Measurements from ENCODE around the gene DNMT3L. TPM values are rescaled to one million over a fixed set of nuclear protein-coding genes. Genes with fewer than 3 reads are reported as not detected.
"Not testable (repeated sequence)": the region's sequence is repeated elsewhere in the genome, so short reads cannot be mapped to it uniquely, and the experiment has no call there.

The DNMT3L gene
- total and polyA plus RNA-seq, 2 experiments from 2014 or later = not detected

DNA sequence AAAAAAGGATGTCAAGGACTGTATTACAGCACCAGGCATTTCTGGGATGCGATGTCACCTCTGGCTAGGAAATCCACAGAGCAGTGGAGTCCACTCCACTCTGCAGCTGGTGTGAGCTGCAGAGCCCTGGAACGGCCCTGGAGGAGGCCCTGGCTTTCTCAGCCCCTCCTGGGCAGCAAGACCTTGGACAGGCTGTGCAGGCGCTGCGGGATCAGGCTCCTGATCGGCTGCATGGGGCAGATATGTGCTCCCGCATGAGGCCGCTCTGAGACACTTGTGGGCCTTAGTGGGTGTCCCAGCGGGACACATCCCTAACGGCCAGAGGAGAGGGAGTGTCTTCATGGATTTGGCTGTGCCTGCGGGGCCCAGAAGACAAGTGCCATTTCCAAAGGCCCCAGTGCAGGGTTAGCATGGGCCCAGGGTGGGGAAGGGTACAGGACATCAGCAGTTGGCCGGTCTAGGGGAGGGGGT lies 6.2 kb downstream of the DNMT3L start:
- H3K27ac ChIP-seq = no peak overlapping the region
- TF ChIP-seq, protein P1, sequence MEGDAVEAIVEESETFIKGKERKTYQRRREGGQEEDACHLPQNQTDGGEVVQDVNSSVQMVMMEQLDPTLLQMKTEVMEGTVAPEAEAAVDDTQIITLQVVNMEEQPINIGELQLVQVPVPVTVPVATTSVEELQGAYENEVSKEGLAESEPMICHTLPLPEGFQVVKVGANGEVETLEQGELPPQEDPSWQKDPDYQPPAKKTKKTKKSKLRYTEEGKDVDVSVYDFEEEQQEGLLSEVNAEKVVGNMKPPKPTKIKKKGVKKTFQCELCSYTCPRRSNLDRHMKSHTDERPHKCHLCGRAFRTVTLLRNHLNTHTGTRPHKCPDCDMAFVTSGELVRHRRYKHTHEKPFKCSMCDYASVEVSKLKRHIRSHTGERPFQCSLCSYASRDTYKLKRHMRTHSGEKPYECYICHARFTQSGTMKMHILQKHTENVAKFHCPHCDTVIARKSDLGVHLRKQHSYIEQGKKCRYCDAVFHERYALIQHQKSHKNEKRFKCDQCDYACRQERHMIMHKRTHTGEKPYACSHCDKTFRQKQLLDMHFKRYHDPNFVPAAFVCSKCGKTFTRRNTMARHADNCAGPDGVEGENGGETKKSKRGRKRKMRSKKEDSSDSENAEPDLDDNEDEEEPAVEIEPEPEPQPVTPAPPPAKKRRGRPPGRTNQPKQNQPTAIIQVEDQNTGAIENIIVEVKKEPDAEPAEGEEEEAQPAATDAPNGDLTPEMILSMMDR (IDR thresholded peaks at IDR 0.05; ENCODE audit: low read depth, low read length) = no peak
- H3K9me3 ChIP-seq (ENCODE audit: low read depth) = no peaks in the 10 kb centered on the region
- H3K27me3 ChIP-seq = no peaks in the 10 kb centered on the region
- H3K36me3 ChIP-seq = no peaks in the 10 kb centered on the region
- no peak overlapping the region for H3K4me3 ChIP-seq
- no peaks in the 10 kb centered on the region for H3K4me1 ChIP-seq (ENCODE audit: low read depth)
- DNase-seq (ENCODE audit: low read depth in 1 of 2, low spot score in 1 of 2) = no peak

- Histone ChIP-seq H3K9me3 (ENCODE audit: low read depth) (no peaks in the 10 kb centered on the region), H3K4me3 (no peak overlapping the region), H3K27me3 (no peaks in the 10 kb centered on the region), H3K36me3 (no peaks in the 10 kb centered on the region), H3K27ac (no peak overlapping the region), H3K4me1 (ENCODE audit: low read depth) (no peaks in the 10 kb centered on the region)
- no peak for DNase-seq (ENCODE audit: low read depth in 1 of 2, low spot score in 1 of 2)
- TF ChIP-seq, protein P1 (IDR thresholded peaks at IDR 0.05; ENCODE audit: low read depth, low read length) = no peak
These were observed 7.6 kb downstream of the DNMT3L start for GRCh38 chr21:44253832-44254710.

GRCh38 chr21:44249204-44250037 lies 12.3 kb downstream of the DNMT3L start:
- DNase-seq (ENCODE audit: low read depth in 1 of 2, low spot score in 1 of 2); H3K9me3 ChIP-seq (ENCODE audit: low read depth); H3K4me1 ChIP-seq (ENCODE audit: low read depth); H3K4me3 ChIP-seq; H3K27ac ChIP-seq; H3K36me3 ChIP-seq; H3K27me3 ChIP-seq: not testable (repeated sequence)

DNA sequence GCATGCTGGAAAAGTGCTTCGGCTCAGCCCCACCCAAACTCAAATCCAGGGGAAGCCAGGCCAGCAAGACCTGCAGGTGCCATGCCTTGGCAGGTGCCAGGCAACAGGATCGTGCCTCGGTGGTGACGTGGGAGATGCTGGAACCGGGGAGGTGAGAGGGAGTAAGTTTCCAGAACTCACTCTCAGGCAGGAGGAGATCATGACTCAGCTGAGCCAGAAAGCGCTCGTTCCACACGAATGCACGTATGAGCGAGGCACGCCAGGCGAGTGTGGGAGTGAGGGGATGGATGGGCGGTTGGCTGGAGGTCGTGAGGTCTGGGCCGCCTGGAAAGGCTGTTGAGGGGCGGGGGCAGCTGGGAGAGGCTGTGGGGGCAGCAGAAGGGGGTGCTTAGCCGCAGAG lies 13.8 kb downstream of the DNMT3L start:
- H3K36me3 ChIP-seq; DNase-seq (ENCODE audit: low read depth in 1 of 2, low spot score in 1 of 2); H3K9me3 ChIP-seq (ENCODE audit: low read depth); H3K4me3 ChIP-seq; H3K27me3 ChIP-seq; H3K4me1 ChIP-seq (ENCODE audit: low read depth); H3K27ac ChIP-seq: not testable (repeated sequence)

DNA sequence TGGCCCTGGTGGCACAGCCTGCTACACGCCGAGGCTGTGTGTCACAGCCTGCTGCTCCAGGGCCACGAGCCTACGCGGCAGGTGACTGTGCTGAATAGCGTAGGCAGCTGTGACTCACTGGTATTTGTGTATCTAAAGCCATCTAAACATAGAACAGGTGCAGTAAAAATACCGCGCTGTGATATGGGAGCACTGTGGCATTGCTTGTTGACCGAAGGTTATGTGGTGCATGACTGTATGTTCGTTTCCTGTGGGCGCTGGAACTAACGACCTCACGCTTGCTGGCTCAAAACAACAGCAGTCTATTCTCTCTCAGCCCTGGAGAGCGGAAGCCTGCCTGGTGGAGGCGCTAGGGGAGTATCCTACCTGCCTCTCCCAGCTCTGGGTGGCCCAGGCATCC lies 17.7 kb downstream of the DNMT3L start:
- H3K36me3 ChIP-seq; H3K9me3 ChIP-seq (ENCODE audit: low read depth); DNase-seq (ENCODE audit: low read depth in 1 of 2, low spot score in 1 of 2); H3K4me1 ChIP-seq (ENCODE audit: low read depth); H3K27me3 ChIP-seq; H3K4me3 ChIP-seq; H3K27ac ChIP-seq: not testable (repeated sequence)

GRCh38 chr21:44241281-44241680 lies 20.4 kb downstream of the DNMT3L start:
- not testable (repeated sequence) for H3K9me3 ChIP-seq (ENCODE audit: low read depth); H3K27ac ChIP-seq; H3K27me3 ChIP-seq; H3K36me3 ChIP-seq; H3K4me1 ChIP-seq (ENCODE audit: low read depth); H3K4me3 ChIP-seq; DNase-seq (ENCODE audit: low read depth in 1 of 2, low spot score in 1 of 2)

DNA sequence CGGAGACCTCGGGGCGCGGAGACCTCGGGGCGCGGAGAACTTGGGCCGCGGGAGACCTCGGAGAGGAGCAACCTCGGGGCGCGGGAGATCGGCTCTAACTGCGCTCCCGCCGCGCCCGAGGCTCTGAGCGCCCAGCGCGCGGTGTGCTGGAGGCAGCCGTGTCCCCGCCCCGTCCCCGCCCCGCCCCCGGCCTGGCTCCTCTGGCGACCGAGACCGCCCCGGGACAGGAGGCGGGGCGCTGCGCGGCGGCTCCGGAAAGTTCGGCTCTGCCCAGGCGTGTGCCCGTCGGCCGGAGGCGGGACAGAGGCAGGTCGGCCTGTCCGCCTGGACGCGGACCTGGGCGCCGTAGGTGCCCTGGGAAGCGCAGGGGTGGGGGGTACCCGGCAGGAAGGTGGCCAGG lies 20.9 kb downstream of the DNMT3L start, which contains the start of gene ICOSLG:
ICOSLG (minus strand) TSS at position 102 of the 400 bp plus-strand sequence. CDS start 126 bp downstream, outside the sequence.
- H3K9me3 ChIP-seq (ENCODE audit: low read depth); H3K27ac ChIP-seq; H3K27me3 ChIP-seq; DNase-seq (ENCODE audit: low read depth in 1 of 2, low spot score in 1 of 2); H3K36me3 ChIP-seq; H3K4me1 ChIP-seq (ENCODE audit: low read depth); H3K4me3 ChIP-seq: not testable (repeated sequence)

DNA sequence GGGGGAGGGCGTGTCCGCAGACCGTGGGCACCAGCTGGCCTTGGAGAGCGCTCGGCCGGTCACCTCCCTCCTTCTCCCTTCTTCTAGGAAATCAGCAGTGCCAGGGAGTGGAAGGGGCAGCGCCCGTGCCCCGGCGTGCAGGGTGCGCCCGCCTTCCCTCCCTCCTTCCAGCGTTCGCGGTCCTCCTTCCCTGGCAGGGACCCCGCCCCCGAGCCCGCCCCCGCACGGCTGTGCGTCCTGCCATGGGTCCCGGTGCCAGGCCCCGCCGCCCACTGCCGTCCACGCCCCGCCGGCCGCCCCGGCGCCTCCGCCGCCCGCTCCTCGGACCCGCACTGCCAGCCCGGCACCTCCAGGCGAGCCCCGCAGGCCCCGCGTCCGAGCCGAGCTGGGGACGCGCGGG lies 21.3 kb downstream of the DNMT3L start:
- not testable (repeated sequence) for H3K27me3 ChIP-seq; H3K4me1 ChIP-seq (ENCODE audit: low read depth); H3K27ac ChIP-seq; H3K4me3 ChIP-seq; DNase-seq (ENCODE audit: low read depth in 1 of 2, low spot score in 1 of 2); H3K36me3 ChIP-seq; H3K9me3 ChIP-seq (ENCODE audit: low read depth)

GRCh38 chr21:44229561-44229960 lies 32.1 kb downstream of the DNMT3L start:
- H3K36me3 ChIP-seq; H3K27ac ChIP-seq; H3K4me3 ChIP-seq; H3K4me1 ChIP-seq (ENCODE audit: low read depth); H3K27me3 ChIP-seq; H3K9me3 ChIP-seq (ENCODE audit: low read depth); DNase-seq (ENCODE audit: low read depth in 1 of 2, low spot score in 1 of 2): not testable (repeated sequence)

DNA sequence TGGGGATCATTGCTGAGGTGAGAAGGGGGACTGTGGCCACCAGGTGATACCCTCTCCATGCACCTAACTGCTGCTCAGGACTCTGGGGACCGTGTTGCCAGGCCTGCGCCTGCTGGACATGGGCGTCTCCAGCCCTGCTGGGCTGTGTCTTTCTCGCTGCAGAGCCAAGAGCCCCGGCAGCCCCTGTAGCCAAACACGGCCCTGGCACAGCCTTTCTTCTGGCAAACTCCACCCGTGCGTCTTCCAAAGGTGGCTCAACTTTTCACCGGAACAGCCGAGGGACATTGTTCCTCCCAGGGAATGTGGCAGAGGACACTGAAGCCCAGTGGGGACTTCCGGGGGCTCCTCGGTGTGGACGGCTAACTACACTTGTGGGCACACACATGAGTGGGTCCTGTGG lies 33.6 kb downstream of the DNMT3L start:
- not testable (repeated sequence) for DNase-seq (ENCODE audit: low read depth in 1 of 2, low spot score in 1 of 2); H3K27me3 ChIP-seq; H3K4me3 ChIP-seq; H3K36me3 ChIP-seq; H3K27ac ChIP-seq; H3K4me1 ChIP-seq (ENCODE audit: low read depth); H3K9me3 ChIP-seq (ENCODE audit: low read depth)

GRCh38 chr21:44227614-44228013 lies 34.1 kb downstream of the DNMT3L start:
- not testable (repeated sequence) for H3K27me3 ChIP-seq; H3K4me1 ChIP-seq (ENCODE audit: low read depth); H3K27ac ChIP-seq; H3K36me3 ChIP-seq; H3K9me3 ChIP-seq (ENCODE audit: low read depth); DNase-seq (ENCODE audit: low read depth in 1 of 2, low spot score in 1 of 2); H3K4me3 ChIP-seq

DNA sequence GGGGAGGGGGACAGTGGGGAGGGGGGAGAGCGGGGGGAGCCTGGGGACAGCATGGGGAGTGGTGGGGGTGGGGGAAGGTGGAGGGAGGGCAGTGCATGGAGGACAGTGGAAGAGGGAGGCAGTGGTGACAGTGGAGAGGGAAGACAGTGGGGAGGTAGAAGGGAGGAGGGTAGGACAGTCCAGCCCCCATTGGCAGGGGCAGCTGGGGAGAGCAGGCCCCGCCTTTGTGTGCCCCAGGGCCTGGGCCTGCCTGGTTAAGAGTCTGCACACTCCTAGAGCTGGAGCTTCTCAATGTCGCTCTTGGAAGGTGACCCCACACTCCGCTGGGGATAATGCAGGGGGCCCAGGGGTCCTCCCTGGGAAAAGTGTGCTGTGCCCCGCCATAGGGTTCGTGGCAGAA lies 36.1 kb downstream of the DNMT3L start:
- not testable (repeated sequence) for H3K4me3 ChIP-seq, H3K27ac ChIP-seq

More for the DNA sequence above, 36.1 kb downstream of the DNMT3L start:
- not testable (repeated sequence) for H3K4me1 ChIP-seq (ENCODE audit: low read depth); H3K27me3 ChIP-seq; H3K9me3 ChIP-seq (ENCODE audit: low read depth); DNase-seq (ENCODE audit: low read depth in 1 of 2, low spot score in 1 of 2); H3K36me3 ChIP-seq
